ENCODE measurements around the gene ITPR3. TPM values are rescaled to one million over a fixed set of nuclear protein-coding genes. Genes with fewer than 3 reads are reported as not detected.
A peak's percentile ranks its signal among the peaks of the same experiment; 100 is the strongest.

The ITPR3 gene
- total RNA-seq, 4 donors from 2014 or later, result 105 to 262 (median 124) TPM

DNA sequence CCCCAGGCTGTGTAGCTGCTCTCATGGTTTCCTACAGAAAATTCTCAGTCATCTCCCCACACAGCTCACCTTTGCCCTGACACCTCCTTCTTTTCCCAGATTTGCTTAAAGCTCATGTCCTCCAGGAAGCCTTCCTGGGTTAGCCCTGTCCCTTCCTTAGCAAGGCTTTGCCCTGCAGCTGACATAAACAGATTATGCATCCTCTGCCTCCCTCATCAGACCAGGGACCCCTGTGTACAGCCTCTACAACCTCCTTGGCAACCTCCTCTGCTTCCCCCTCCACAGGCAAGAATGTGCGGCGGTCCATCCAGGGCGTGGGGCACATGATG lies 50.6 kb downstream of the ITPR3 start:
- Histone ChIP-seq H3K9me3 (no peaks in the 10 kb centered on the region), H3K27me3 (no peaks in the 10 kb centered on the region), H3K36me3 (peaks cover 0 to 20% (median under 1%) of the 10 kb centered on the region in 4 donors), H3K27ac (no peak overlapping the region), H3K4me3 (no peak overlapping the region), H3K4me1 (no peaks in the 10 kb centered on the region)
- intact Hi-C loops (cut with DNase I; ENCODE audit: low total_unique reads) (no loop called here), in situ Hi-C loops (cut with MboI; ENCODE audit: low pct_ligation_motif_present in 1 of 4, low pct_unique_long_range_greater_than_20kb in 1 of 4, low sequenced_read_pairs in 3 of 4) (no loop called here)
- 94 to 100% methylated on average over 2 to 3 of the region's 3 CpGs for WGBS, 2 donors (ENCODE audit: low coverage in 1 of 2)
- no peak for DNase-seq
- no peak for TF ChIP-seq EP300 (IDR thresholded peaks at IDR 0.05; ENCODE audit: low read depth)
- TF ChIP-seq POLR2AphosphoS5 (IDR thresholded peaks at IDR 0.05), result no peak
- TF ChIP-seq POLR2A (IDR thresholded peaks at IDR 0.05), result no peak
- TF ChIP-seq, protein P1, sequence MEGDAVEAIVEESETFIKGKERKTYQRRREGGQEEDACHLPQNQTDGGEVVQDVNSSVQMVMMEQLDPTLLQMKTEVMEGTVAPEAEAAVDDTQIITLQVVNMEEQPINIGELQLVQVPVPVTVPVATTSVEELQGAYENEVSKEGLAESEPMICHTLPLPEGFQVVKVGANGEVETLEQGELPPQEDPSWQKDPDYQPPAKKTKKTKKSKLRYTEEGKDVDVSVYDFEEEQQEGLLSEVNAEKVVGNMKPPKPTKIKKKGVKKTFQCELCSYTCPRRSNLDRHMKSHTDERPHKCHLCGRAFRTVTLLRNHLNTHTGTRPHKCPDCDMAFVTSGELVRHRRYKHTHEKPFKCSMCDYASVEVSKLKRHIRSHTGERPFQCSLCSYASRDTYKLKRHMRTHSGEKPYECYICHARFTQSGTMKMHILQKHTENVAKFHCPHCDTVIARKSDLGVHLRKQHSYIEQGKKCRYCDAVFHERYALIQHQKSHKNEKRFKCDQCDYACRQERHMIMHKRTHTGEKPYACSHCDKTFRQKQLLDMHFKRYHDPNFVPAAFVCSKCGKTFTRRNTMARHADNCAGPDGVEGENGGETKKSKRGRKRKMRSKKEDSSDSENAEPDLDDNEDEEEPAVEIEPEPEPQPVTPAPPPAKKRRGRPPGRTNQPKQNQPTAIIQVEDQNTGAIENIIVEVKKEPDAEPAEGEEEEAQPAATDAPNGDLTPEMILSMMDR (IDR thresholded peaks at IDR 0.05), result no peak

DNA sequence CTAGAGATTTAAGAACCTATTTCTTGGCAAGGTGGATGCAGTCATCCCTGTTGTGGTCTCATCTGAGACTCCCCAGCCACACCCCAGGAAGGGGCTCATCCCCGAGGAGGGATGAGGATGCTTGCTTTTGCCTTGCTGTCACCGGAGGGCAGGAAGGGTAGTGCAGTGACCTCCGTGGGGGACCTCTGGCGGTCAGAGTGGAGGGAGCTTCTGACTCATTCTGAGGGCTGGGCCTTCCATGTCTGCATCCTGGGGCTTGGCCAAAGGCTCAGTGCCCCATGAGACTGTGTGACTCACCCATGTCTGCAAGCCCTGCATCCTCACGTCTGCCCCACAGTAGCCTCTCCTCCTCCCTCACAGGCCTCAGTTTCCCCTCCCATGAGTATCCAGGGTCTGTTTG lies 51.7 kb downstream of the ITPR3 start:
- in situ Hi-C loops (cut with MboI; ENCODE audit: low pct_ligation_motif_present in 1 of 4, low pct_unique_long_range_greater_than_20kb in 1 of 4, low sequenced_read_pairs in 3 of 4), result no loop called here
- 67% methylated on average over 5 of the region's 5 CpGs; no CpG with 5 or more reads in 1 of the 2 donors for WGBS, 2 donors (ENCODE audit: low coverage in 1 of 2)
- DNase-seq, result no peak

DNA sequence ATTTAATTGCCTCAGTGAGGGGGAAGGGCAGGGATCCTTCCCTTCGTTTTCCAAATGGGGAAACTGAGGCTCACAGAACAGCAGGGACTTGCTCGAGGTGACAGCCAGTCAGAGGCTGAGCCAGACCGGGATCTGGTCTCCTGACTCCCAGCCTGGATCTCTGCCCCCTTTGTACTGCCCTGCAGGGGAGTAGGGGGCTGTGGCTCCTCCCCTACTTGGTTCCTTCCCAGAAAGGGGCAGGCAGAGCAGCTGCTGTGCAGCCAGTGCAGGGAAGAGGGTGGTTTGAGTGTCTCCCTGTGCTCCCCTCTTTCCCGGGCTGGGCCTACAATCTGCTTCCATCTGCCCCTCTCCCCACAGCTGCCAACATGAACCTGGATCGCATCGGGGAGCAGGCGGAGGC lies 52.7 kb downstream of the ITPR3 start:
- Histone ChIP-seq H3K27me3 (no peaks in the 10 kb centered on the region), H3K36me3 (peaks cover 0 to 14% (median 5%) of the 10 kb centered on the region in 4 donors), H3K4me3 (no peak overlapping the region), H3K4me1 (no peaks in the 10 kb centered on the region), H3K9me3 (no peaks in the 10 kb centered on the region), H3K27ac (no peak overlapping the region)
- intact Hi-C loops (cut with DNase I; ENCODE audit: low total_unique reads) (no loop called here), in situ Hi-C loops (cut with MboI; ENCODE audit: low pct_ligation_motif_present in 1 of 4, low pct_unique_long_range_greater_than_20kb in 1 of 4, low sequenced_read_pairs in 3 of 4) (no loop called here)
- TF ChIP-seq EP300 (IDR thresholded peaks at IDR 0.05; ENCODE audit: low read depth), result no peak
- TF ChIP-seq, protein P1 (IDR thresholded peaks at IDR 0.05), result no peak
- no peak for TF ChIP-seq POLR2A (IDR thresholded peaks at IDR 0.05)
- no peak for TF ChIP-seq POLR2AphosphoS5 (IDR thresholded peaks at IDR 0.05)
- 68% methylated on average over 7 of the region's 7 CpGs; no CpG with 5 or more reads in 1 of the 2 donors for WGBS, 2 donors (ENCODE audit: low coverage in 1 of 2)
- DNase-seq, result no peak

More for the DNA sequence above, 51.7 kb downstream of the ITPR3 start:
- Histone ChIP-seq H3K36me3 (peaks cover 0 to 13% (median 5%) of the 10 kb centered on the region in 4 donors), H3K4me1 (no peaks in the 10 kb centered on the region), H3K27me3 (no peaks in the 10 kb centered on the region), H3K9me3 (no peaks in the 10 kb centered on the region), H3K4me3 (no peak overlapping the region), H3K27ac (no peak overlapping the region)
- intact Hi-C loops (cut with DNase I; ENCODE audit: low total_unique reads), result no loop called here
- TF ChIP-seq, protein P1 (IDR thresholded peaks at IDR 0.05), result peak in 2 of 5 experiments; percentile 17 to 22
- TF ChIP-seq POLR2A (IDR thresholded peaks at IDR 0.05), result no peak

DNA sequence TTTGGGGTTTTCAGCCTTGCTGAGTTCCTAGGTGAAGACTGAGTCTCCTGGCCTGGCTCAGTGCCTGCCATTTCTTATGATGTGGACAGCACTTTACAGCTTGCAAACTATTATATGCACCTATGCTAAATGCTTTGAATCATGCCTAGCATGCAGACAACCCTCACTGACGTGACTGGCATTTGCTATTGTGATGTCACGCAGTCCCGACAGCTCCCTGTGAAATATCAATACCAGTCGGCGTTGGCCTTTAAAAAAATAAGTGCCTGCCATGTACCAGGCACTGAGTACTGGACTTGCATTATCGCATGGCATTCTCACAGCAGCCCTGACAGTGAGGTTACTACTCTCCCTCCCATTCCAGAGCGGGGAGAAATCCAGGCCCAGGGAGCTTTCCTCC lies 54.8 kb downstream of the ITPR3 start:
- Histone ChIP-seq H3K27ac (no peak overlapping the region), H3K4me1 (no peaks in the 10 kb centered on the region), H3K36me3 (peaks cover 0 to 23% (median 7%) of the 10 kb centered on the region in 4 donors), H3K4me3 (no peak overlapping the region), H3K9me3 (no peaks in the 10 kb centered on the region), H3K27me3 (no peaks in the 10 kb centered on the region)
- TF ChIP-seq EP300 (IDR thresholded peaks at IDR 0.05; ENCODE audit: low read depth), result no peak
- TF ChIP-seq POLR2A (IDR thresholded peaks at IDR 0.05), result no peak
- TF ChIP-seq, protein P1 (IDR thresholded peaks at IDR 0.05), result no peak
- TF ChIP-seq POLR2AphosphoS5 (IDR thresholded peaks at IDR 0.05), result no peak
- intact Hi-C loops (cut with DNase I; ENCODE audit: low total_unique reads) (no loop called here), in situ Hi-C loops (cut with MboI; ENCODE audit: low pct_ligation_motif_present in 1 of 4, low pct_unique_long_range_greater_than_20kb in 1 of 4, low sequenced_read_pairs in 3 of 4) (no loop called here)
- 97% methylated on average over 7 of the region's 7 CpGs; no CpG with 5 or more reads in 1 of the 2 donors for WGBS, 2 donors (ENCODE audit: low coverage in 1 of 2)
- no peak for DNase-seq

Data from transverse colon (tissue), 4 donors.